Thyroid gland (tissue), 4 donors: ENCODE results near the gene TCAP. TPM values are rescaled to one million over a fixed set of nuclear protein-coding genes. Genes with fewer than 3 reads are reported as not detected.
A peak's percentile ranks its signal among the peaks of the same experiment; 100 is the strongest.

ENCODE experiments used
- DNase-seq, 2 donors: peaks; one replicate each; pipeline ENCODE4 v3.0.0-alpha.2; 2019
- H3K27ac ChIP-seq, 3 donors: fragments of 200-600 bp; sonication (generic); 1 replicate in 2 of 3; 2 replicates in 1 of 3; pipeline ENCODE4 v1.5.1; 2016 to 2019; ENCODE audit warnings: mild to moderate bottlenecking in 1 of 3, moderate library complexity in 1 of 3
- H3K27me3 ChIP-seq: fragments of 200-600 bp; sonication (generic); one replicate; pipeline ENCODE4 v1.5.1; 2019
- H3K36me3 ChIP-seq, 2 donors: fragments of 200-600 bp; sonication (generic); one replicate each; pipeline ENCODE4 v1.5.1; 2016 to 2019
- H3K4me1 ChIP-seq, 2 donors: fragments of 200-600 bp; sonication (generic); one replicate each; pipeline ENCODE4 v1.5.1; 2017 to 2019
- H3K4me3 ChIP-seq, 3 donors: fragments of 200-600 bp; sonication (generic); replicated peaks in 1 of 3; 1 replicate in 2 of 3; 2 replicates in 1 of 3; pipeline ENCODE4 v1.5.1; 2016; ENCODE audit warnings: mild to moderate bottlenecking in 1 of 3
- H3K9me3 ChIP-seq: fragments of 200-600 bp; sonication (generic); one replicate; pipeline ENCODE4 v1.5.1; 2017
- CTCF ChIP-seq, 6 experiments: fragments of 200-600 bp in 3 of 6; fragments of 450-650 bp in 3 of 6; sonication (generic) in 3 of 6; IDR thresholded peaks; one replicate each; pipeline ENCODE4 v1.5.1; 2016 to 2019; ENCODE audit warnings: antibody characterized with exemption in 6 of 6, mild to moderate bottlenecking in 2 of 6, inconsistent platforms in 1 of 6, moderate library complexity in 1 of 6
- POLR2A ChIP-seq, 2 donors: fragments of 450-650 bp; IDR thresholded peaks; one replicate each; pipeline ENCODE4 v1.6.1; 2017; ENCODE audit warnings: antibody characterized with exemption in 2 of 2, mild to moderate bottlenecking in 2 of 2, moderate library complexity in 1 of 2
- WGBS, 2 donors: methylation state at CpG; one replicate each; pipeline ENCODE4 v1.1.5; 2017; 5-methylcytosine and 5-hydroxymethylcytosine counted together
- intact Hi-C: fragments of 100-400 bp; cut with DNase I; formaldehyde crosslinking; loops from one replicate; pipeline ENCODE4 v1.15.1; 2023
- total RNA-seq, 4 donors: library from RNA; depleted of rRNA; stranded (reverse); fragments of >200 nt; gene quantifications; one replicate each; pipeline ENCODE4 v1.2.3, GENCODE V29; 2016

TCAP gene
- total RNA-seq, 4 donors from 2014 or later = 0.63 to 2.1 (median 1.5) TPM

DNA sequence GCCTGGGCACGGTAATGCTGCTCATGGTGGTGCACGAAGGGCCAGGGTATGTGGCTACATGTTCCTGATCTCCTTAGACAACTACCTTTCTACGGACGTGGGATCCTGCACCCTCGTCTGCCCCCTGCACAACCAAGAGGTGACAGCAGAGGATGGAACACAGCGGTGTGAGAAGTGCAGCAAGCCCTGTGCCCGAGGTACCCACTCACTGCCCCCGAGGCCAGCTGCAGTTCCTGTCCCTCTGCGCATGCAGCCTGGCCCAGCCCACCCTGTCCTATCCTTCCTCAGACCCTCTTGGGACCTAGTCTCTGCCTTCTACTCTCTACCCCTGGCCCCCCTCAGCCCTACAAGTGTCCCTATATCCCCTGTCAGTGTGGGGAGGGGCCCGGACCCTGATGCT lies 46.7 kb downstream of the TCAP start:
- 92 to 96% methylated on average over 10 of the region's 10 CpGs for WGBS, 2 donors
- TF ChIP-seq POLR2A (IDR thresholded peaks at IDR 0.05) (no peak), CTCF (IDR thresholded peaks at IDR 0.05) (no peak)
- no peak for DNase-seq
- Histone ChIP-seq H3K27ac (peak overlapping the region in 2 of 3 donors; percentile 64 to 78), H3K4me1 (peaks cover 14 to 24% of the 10 kb centered on the region in 2 donors), H3K9me3 (no peaks in the 10 kb centered on the region), H3K27me3 (no peaks in the 10 kb centered on the region), H3K4me3 (no peak overlapping the region), H3K36me3 (peaks cover 45 to 47% of the 10 kb centered on the region in 2 donors)
- intact Hi-C loops = no loop called here

DNA sequence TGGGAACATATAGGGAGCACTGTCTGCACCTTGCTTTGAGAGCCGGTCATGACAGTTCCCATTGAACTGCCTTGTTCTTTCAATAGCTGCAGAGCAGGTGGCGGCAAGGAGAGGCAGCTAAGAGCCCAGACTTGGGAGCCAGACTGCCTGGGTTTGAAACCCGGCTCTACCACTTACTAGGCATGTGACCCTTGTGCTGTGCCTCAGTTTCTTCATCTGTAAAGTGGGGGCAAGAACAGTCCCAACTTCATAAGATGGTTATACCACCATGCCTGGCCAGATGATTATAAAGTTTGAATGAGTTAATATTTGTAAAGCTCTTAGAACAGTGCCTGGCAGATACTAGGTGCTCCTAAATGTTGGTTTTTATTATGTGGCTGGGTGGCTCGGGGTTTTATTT lies 49.1 kb downstream of the TCAP start:
- WGBS, 2 donors = 94 to 98% methylated on average over 4 of the region's 4 CpGs
- Histone ChIP-seq H3K4me1 (peaks cover 7 to 13% of the 10 kb centered on the region in 2 donors), H3K36me3 (peaks cover 41 to 46% of the 10 kb centered on the region in 2 donors), H3K9me3 (no peaks in the 10 kb centered on the region), H3K27me3 (no peaks in the 10 kb centered on the region), H3K27ac (no peak overlapping the region), H3K4me3 (no peak overlapping the region)
- intact Hi-C loops = no loop called here
- no peak for DNase-seq
- TF ChIP-seq POLR2A (IDR thresholded peaks at IDR 0.05) (no peak), CTCF (IDR thresholded peaks at IDR 0.05) (no peak)

DNA sequence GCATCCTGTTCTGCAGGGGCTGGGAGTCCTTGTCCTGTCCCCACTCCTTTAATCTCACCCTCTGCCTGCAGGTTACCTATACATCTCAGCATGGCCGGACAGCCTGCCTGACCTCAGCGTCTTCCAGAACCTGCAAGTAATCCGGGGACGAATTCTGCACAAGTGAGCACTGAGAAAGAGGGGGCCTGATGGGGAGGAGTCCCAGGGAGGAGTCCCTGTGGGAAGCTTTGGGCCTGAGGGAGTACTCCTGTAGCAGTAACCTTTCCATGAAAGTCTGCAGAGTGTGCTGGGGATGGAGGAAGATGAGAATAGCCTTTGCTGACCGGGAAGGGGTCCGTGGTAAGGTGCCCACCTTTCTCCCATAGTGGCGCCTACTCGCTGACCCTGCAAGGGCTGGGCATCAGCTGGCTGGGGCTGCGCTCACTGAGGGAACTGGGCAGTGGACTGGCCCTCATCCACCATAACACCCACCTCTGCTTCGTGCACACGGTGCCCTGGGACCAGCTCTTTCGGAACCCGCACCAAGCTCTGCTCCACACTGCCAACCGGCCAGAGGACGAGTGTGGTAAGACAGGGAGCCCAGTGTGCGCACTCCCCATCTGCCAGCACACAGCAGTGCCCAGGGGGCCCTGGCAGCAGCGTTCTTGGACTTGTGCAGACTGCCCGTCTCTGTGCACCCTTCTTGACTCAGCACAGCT lies 50.4 kb downstream of the TCAP start:
- no peak for DNase-seq
- H3K27me3 ChIP-seq = no peaks in the 10 kb centered on the region
- TF ChIP-seq POLR2A (IDR thresholded peaks at IDR 0.05) (no peak), CTCF (IDR thresholded peaks at IDR 0.05) (no peak)
- peaks cover 38 to 48% of the 10 kb centered on the region in 2 donors for H3K36me3 ChIP-seq
- H3K4me3 ChIP-seq = no peak overlapping the region
- H3K27ac ChIP-seq = peak overlapping the region in 2 of 3 donors; percentile 58 to 63
- intact Hi-C loops = no loop called here
- WGBS, 2 donors = 86 to 96% methylated on average over 12 to 18 of the region's 18 CpGs
- H3K9me3 ChIP-seq = no peaks in the 10 kb centered on the region
- H3K4me1 ChIP-seq = peaks cover 7 to 13% of the 10 kb centered on the region in 2 donors

Other genes starting within 250 kb of the TCAP start
- gene MED1, start 214.1 kb upstream of the TCAP start, total RNA-seq = 10 to 100 TPM; 22.4 to 29.6 (median 25.0) TPM
- gene CDK12, start 203.9 kb upstream of the TCAP start, total RNA-seq = 10 to 100 TPM; 46.1 to 71.6 (median 50.6) TPM
- gene NEUROD2, start 57.4 kb upstream of the TCAP start, total RNA-seq = not detected
- gene PPP1R1B, start 38.4 kb upstream of the TCAP start, total RNA-seq = 1 to 10 TPM in 1 of 4 donors, not detected in 3; 1.2 TPM
- gene STARD3, start 28.2 kb upstream of the TCAP start, total RNA-seq = 10 to 100 TPM; 44.5 to 73.6 (median 53.0) TPM
- 1 to 10 TPM in 3 of 4 donors, not detected in 1; 1.1 to 3.3 (median 1.2) TPM for gene PNMT, start 3.1 kb downstream of the TCAP start, total RNA-seq
- 10 to 100 TPM; 55.6 to 88.1 (median 72.7) TPM for gene PGAP3, start 22.7 kb downstream of the TCAP start, total RNA-seq
- gene ERBB2, start 34.7 kb downstream of the TCAP start, total RNA-seq = 100 to 1,000 TPM in 3 of 4 donors, 10 to 100 TPM in 1; 74.3 to 170 (median 139) TPM
- 100 to 1,000 TPM in 1 of 4 donors, 10 to 100 TPM in 3; 39.8 to 134 (median 70.3) TPM for gene MIEN1, start 65.2 kb downstream of the TCAP start, total RNA-seq
- 10 to 100 TPM in 1 of 4 donors, 1 to 10 TPM in 3; 7.1 to 14.0 (median 8.7) TPM for gene GRB7, start 72.6 kb downstream of the TCAP start, total RNA-seq
- 1 to 10 TPM; 1.8 to 2.8 (median 2.6) TPM for gene IKZF3, start 199.0 kb downstream of the TCAP start, total RNA-seq
- under 1 TPM in 1 of 4 donors, not detected in 3; 0.40 TPM for gene ZPBP2, start 202.9 kb downstream of the TCAP start, total RNA-seq